Stromal cell of bone marrow (primary cell): Measurements from ENCODE around the gene ADRB1.

Experiments used
- DNase-seq: peaks from one replicate; pipeline ENCODE4 v3.0.0-alpha.2; 2012; ENCODE audit warnings: low read depth

The ADRB1 gene

DNA sequence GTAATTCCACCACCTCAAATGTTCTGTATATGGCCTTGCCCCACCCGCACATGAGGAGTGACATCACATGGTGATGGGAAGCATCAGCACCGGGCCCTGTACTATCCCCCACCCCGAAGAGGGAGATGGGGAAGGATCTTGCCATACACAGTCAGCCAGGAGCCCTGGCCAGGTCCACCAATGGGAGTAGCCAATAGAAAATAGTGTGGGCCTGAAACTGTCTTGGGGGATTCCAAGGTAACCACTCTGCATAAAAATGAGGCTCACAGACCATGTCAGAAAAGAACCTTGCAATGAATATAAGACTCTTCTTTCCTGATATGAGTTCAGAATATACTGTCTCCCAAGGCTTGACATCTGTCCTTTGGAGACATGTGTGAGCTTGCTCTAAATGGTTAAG is 51.1 kb downstream of the ADRB1 start:
- no peak for DNase-seq

DNA sequence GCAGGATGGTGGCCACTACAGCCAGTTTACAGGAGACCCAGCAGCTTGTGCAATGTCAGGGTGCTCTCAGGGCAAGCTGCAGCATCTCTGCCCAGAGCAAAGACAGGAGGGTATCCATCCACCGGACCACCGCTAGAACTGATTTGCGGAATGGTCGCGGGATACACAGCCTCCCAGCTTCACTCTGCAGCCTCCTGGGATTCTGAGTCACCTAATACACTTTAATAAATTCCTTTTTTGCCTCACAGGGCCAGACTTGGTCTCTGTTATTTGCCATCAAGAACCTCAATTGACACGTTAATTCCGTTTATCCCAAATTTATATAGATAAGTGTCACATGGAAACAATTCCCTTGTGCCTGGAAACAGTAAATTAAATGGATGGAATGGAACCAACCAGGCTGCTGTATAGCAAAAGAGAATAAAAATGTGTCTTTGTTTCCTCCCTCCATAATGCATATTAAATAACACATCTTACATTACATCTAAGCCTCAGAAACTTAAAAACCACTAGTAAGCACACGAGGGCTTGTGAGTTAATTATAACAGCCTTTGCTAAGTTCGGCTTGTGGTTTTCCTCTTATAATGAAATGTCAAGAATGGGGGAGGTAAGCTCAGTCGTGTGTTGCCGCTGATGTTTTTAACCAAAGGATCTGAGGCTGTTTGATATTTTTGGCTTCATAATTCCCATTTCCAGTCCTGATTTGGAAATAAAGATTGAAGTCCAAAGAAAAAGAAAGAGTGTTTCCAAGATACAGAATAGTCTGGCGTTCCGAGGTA is 52.1 kb downstream of the ADRB1 start:
- DNase-seq = no peak
